ENCODE results near the gene CBARP.

The CBARP gene

GRCh38 chr19:1256646-1257474 is 19.1 kb upstream of the CBARP start:
- no peak overlapping the region for H3K4me3 ChIP-seq (ENCODE audit: control insufficient read depth in 1 of 7, extremely low read depth in 1 of 7, insufficient read depth in 4 of 7, low read depth in 2 of 7, low read length in 6 of 7)
- CTCF ChIA-PET, result interaction anchor here (1.3 to 17.7 kb wide), 3 partner anchors 8 to 43 kb away, joined by 3 to 268 read pairs (median 60); no protein-coding TSS in a partner anchor
- WGBS (ENCODE audit: insufficient coverage), result 94% methylated on average over 39 of the region's 46 CpGs
- H3K27me3 ChIP-seq (replicated peaks in 2 of 5; ENCODE audit: control insufficient read depth in 4 of 5, insufficient read depth in 5 of 5, low read length in 4 of 5), result no peaks in the 10 kb centered on the region
- POLR2A ChIA-PET, result interaction anchor here (7.0 kb wide), 1 partner anchor 11 kb away, joined by 98 read pairs; the partner anchor contains the start of gene CIRBP
- H3K9me3 ChIP-seq (ENCODE audit: control extremely low read depth in 1 of 5, control insufficient read depth in 4 of 5, insufficient read depth in 2 of 5, low read depth in 1 of 5, low read length in 4 of 5), result no peaks in the 10 kb centered on the region
- DNase-seq, result no peak
- peaks cover 0 to 92% (median 77%) of the 10 kb centered on the region in 4 experiments for H3K4me1 ChIP-seq (ENCODE audit: control extremely low read depth in 1 of 4, control insufficient read depth in 4 of 4, insufficient read depth in 4 of 4, low read length in 3 of 4)
- H3K27ac ChIP-seq (ENCODE audit: insufficient read depth in 1 of 2, low read depth in 1 of 2, low read length in 2 of 2, poor library complexity in 1 of 2, severe bottlenecking in 2 of 2), result no peak overlapping the region
- H3K36me3 ChIP-seq (ENCODE audit: control insufficient read depth in 4 of 4, insufficient read depth in 4 of 4, low read length in 3 of 4), result peaks cover 3 to 46% (median 31%) of the 10 kb centered on the region in 4 experiments

GRCh38 chr19:1255186-1256161 is 17.7 kb upstream of the CBARP start:
- ChIA-PET CTCF (interaction anchor here (7.9 to 17.7 kb wide), 2 partner anchors 9 to 11 kb away, joined by 60 to 268 read pairs; no protein-coding TSS in a partner anchor), POLR2A (interaction anchor here (7.0 kb wide), 1 partner anchor 12 kb away, joined by 98 read pairs; the partner anchor contains the start of gene CIRBP)
- Histone ChIP-seq H3K27me3 (replicated peaks in 2 of 5; ENCODE audit: control insufficient read depth in 4 of 5, insufficient read depth in 5 of 5, low read length in 4 of 5) (no peaks in the 10 kb centered on the region), H3K4me1 (ENCODE audit: control extremely low read depth in 1 of 4, control insufficient read depth in 4 of 4, insufficient read depth in 4 of 4, low read length in 3 of 4) (peaks cover 0 to 88% (median 75%) of the 10 kb centered on the region in 4 experiments), H3K36me3 (ENCODE audit: control insufficient read depth in 4 of 4, insufficient read depth in 4 of 4, low read length in 3 of 4) (peaks cover 3 to 52% (median 36%) of the 10 kb centered on the region in 4 experiments), H3K4me3 (ENCODE audit: control insufficient read depth in 1 of 7, extremely low read depth in 1 of 7, insufficient read depth in 4 of 7, low read depth in 2 of 7, low read length in 6 of 7) (no peak overlapping the region), H3K27ac (ENCODE audit: insufficient read depth in 1 of 2, low read depth in 1 of 2, low read length in 2 of 2, poor library complexity in 1 of 2, severe bottlenecking in 2 of 2) (no peak overlapping the region), H3K9me3 (ENCODE audit: control extremely low read depth in 1 of 5, control insufficient read depth in 4 of 5, insufficient read depth in 2 of 5, low read depth in 1 of 5, low read length in 4 of 5) (no peaks in the 10 kb centered on the region)
- 96% methylated on average over 44 of the region's 52 CpGs for WGBS (ENCODE audit: insufficient coverage)
- no peak for DNase-seq

GRCh38 chr19:1254530-1255185 is 16.9 kb upstream of the CBARP start:
- Histone ChIP-seq H3K9me3 (ENCODE audit: control extremely low read depth in 1 of 5, control insufficient read depth in 4 of 5, insufficient read depth in 2 of 5, low read depth in 1 of 5, low read length in 4 of 5) (no peaks in the 10 kb centered on the region), H3K27me3 (replicated peaks in 2 of 5; ENCODE audit: control insufficient read depth in 4 of 5, insufficient read depth in 5 of 5, low read length in 4 of 5) (no peaks in the 10 kb centered on the region), H3K4me1 (ENCODE audit: control extremely low read depth in 1 of 4, control insufficient read depth in 4 of 4, insufficient read depth in 4 of 4, low read length in 3 of 4) (peaks cover 0 to 80% (median 68%) of the 10 kb centered on the region in 4 experiments), H3K36me3 (ENCODE audit: control insufficient read depth in 4 of 4, insufficient read depth in 4 of 4, low read length in 3 of 4) (peaks cover 3 to 52% (median 36%) of the 10 kb centered on the region in 4 experiments), H3K4me3 (ENCODE audit: control insufficient read depth in 1 of 7, extremely low read depth in 1 of 7, insufficient read depth in 4 of 7, low read depth in 2 of 7, low read length in 6 of 7) (peak overlapping the region in 3 of 7 experiments; percentile 6 to 84 (median 61)), H3K27ac (ENCODE audit: insufficient read depth in 1 of 2, low read depth in 1 of 2, low read length in 2 of 2, poor library complexity in 1 of 2, severe bottlenecking in 2 of 2) (peak overlapping the region in 1 of 2 experiments; percentile 14)
- 98% methylated on average over 17 of the region's 20 CpGs for WGBS (ENCODE audit: insufficient coverage)
- ChIA-PET POLR2A (interaction anchor here (7.0 kb wide), 1 partner anchor 13 kb away, joined by 98 read pairs; the partner anchor contains the start of gene CIRBP), CTCF (interaction anchor here (7.9 to 17.7 kb wide), 2 partner anchors 10 kb away, joined by 60 to 268 read pairs; no protein-coding TSS in a partner anchor)
- DNase-seq, result no peak

GRCh38 chr19:1254081-1254527 is 16.3 kb upstream of the CBARP start:
- peak overlapping the region in 4 of 7 experiments; percentile 6 to 84 (median 66) for H3K4me3 ChIP-seq (ENCODE audit: control insufficient read depth in 1 of 7, extremely low read depth in 1 of 7, insufficient read depth in 4 of 7, low read depth in 2 of 7, low read length in 6 of 7)
- H3K9me3 ChIP-seq (ENCODE audit: control extremely low read depth in 1 of 5, control insufficient read depth in 4 of 5, insufficient read depth in 2 of 5, low read depth in 1 of 5, low read length in 4 of 5), result no peaks in the 10 kb centered on the region
- peaks cover 3 to 52% (median 36%) of the 10 kb centered on the region in 4 experiments for H3K36me3 ChIP-seq (ENCODE audit: control insufficient read depth in 4 of 4, insufficient read depth in 4 of 4, low read length in 3 of 4)
- ChIA-PET CTCF (interaction anchor here (7.9 to 17.7 kb wide), 2 partner anchors 9 to 11 kb away, joined by 60 to 268 read pairs; no protein-coding TSS in a partner anchor), POLR2A (interaction anchor here (1.4 to 7.0 kb wide), 3 partner anchors 10 to 129 kb away, joined by 3 to 98 read pairs (median 11); partner anchors contain the start of gene CIRBP)
- 89% methylated on average over 37 of the region's 37 CpGs for whole genome bisulfite sequencing (ENCODE audit: insufficient coverage)
- H3K27ac ChIP-seq (ENCODE audit: insufficient read depth in 1 of 2, low read depth in 1 of 2, low read length in 2 of 2, poor library complexity in 1 of 2, severe bottlenecking in 2 of 2), result peak overlapping the region in 1 of 2 experiments; percentile 89
- H3K4me1 ChIP-seq (ENCODE audit: control extremely low read depth in 1 of 4, control insufficient read depth in 4 of 4, insufficient read depth in 4 of 4, low read length in 3 of 4), result peaks cover 0 to 74% (median 63%) of the 10 kb centered on the region in 4 experiments
- no peak for DNase-seq
- H3K27me3 ChIP-seq (replicated peaks in 2 of 5; ENCODE audit: control insufficient read depth in 4 of 5, insufficient read depth in 5 of 5, low read length in 4 of 5), result no peaks in the 10 kb centered on the region

GRCh38 chr19:1253514-1254080 is 15.8 kb upstream of the CBARP start:
- 34% methylated on average over 20 of the region's 23 CpGs for WGBS (ENCODE audit: insufficient coverage)
- H3K27me3 ChIP-seq (replicated peaks in 2 of 5; ENCODE audit: control insufficient read depth in 4 of 5, insufficient read depth in 5 of 5, low read length in 4 of 5), result no peaks in the 10 kb centered on the region
- ChIA-PET POLR2A (interaction anchor here (0.5 to 7.0 kb wide), 10 partner anchors 8 to 986 kb away, joined by 3 to 98 read pairs (median 4); partner anchors contain the start of genes CIRBP, FAM174C and POLR2E), CTCF (interaction anchor here (7.9 to 17.7 kb wide), 2 partner anchors 9 to 11 kb away, joined by 60 to 268 read pairs; no protein-coding TSS in a partner anchor)
- H3K9me3 ChIP-seq (ENCODE audit: control extremely low read depth in 1 of 5, control insufficient read depth in 4 of 5, insufficient read depth in 2 of 5, low read depth in 1 of 5, low read length in 4 of 5), result no peaks in the 10 kb centered on the region
- no peak for DNase-seq
- H3K4me1 ChIP-seq (ENCODE audit: control extremely low read depth in 1 of 4, control insufficient read depth in 4 of 4, insufficient read depth in 4 of 4, low read length in 3 of 4), result peaks cover 0 to 69% (median 58%) of the 10 kb centered on the region in 4 experiments
- peak overlapping the region in 6 of 7 experiments; percentile 40 to 84 (median 66) for H3K4me3 ChIP-seq (ENCODE audit: control insufficient read depth in 1 of 7, extremely low read depth in 1 of 7, insufficient read depth in 4 of 7, low read depth in 2 of 7, low read length in 6 of 7)
- peak overlapping the region; percentile 70 to 89 for H3K27ac ChIP-seq (ENCODE audit: insufficient read depth in 1 of 2, low read depth in 1 of 2, low read length in 2 of 2, poor library complexity in 1 of 2, severe bottlenecking in 2 of 2)
- peaks cover 3 to 52% (median 36%) of the 10 kb centered on the region in 4 experiments for H3K36me3 ChIP-seq (ENCODE audit: control insufficient read depth in 4 of 4, insufficient read depth in 4 of 4, low read length in 3 of 4)

Measured in common myeloid progenitor, CD34-positive (primary cell).